Uterus (tissue), 4 donors: ENCODE results near the gene SNX5. TPM values are rescaled to one million over a fixed set of nuclear protein-coding genes. Genes with fewer than 3 reads are reported as not detected.

Source experiments
- DNase-seq, 2 donors: peaks; one replicate each; pipeline ENCODE4 v3.0.0-alpha.2; 2019 to 2020
- H3K27ac ChIP-seq, 2 donors: fragments of 200-600 bp; sonication (generic); 1 replicate in 1 of 2; 2 replicates in 1 of 2; pipeline ENCODE4 v1.5.1; 2016 to 2018
- H3K27me3 ChIP-seq, 2 donors: fragments of 200-600 bp; sonication (generic); one replicate each; pipeline ENCODE4 v1.5.1; 2018 to 2019; ENCODE audit warnings: control low read depth in 1 of 2
- H3K36me3 ChIP-seq, 2 donors: fragments of 200-600 bp; sonication (generic); one replicate each; pipeline ENCODE4 v1.5.1; 2019; ENCODE audit warnings: control low read depth in 1 of 2
- H3K4me1 ChIP-seq, 2 donors: fragments of 200-600 bp; sonication (generic); one replicate each; pipeline ENCODE4 v1.5.1; 2018 to 2019; ENCODE audit warnings: control low read depth in 1 of 2
- H3K4me3 ChIP-seq, 2 donors: fragments of 200-600 bp; sonication (generic); 1 replicate in 1 of 2; 2 replicates in 1 of 2; pipeline ENCODE4 v1.5.1; 2018 to 2019; ENCODE audit warnings: mild to moderate bottlenecking in 1 of 2
- H3K9me3 ChIP-seq, 2 donors: fragments of 200-600 bp; sonication (generic); one replicate each; pipeline ENCODE4 v1.5.1; 2019; ENCODE audit warnings: control low read depth in 1 of 2
- CTCF ChIP-seq, 4 experiments: fragments of 200-600 bp in 2 of 4; fragments of 450-650 bp in 2 of 4; sonication (generic) in 2 of 4; IDR thresholded peaks; one replicate each; pipeline ENCODE4 v1.5.1; 2016 to 2019; ENCODE audit warnings: antibody characterized with exemption in 4 of 4, mild to moderate bottlenecking in 2 of 4, moderate library complexity in 1 of 4
- POLR2A ChIP-seq, 2 donors: fragments of 450-650 bp; IDR thresholded peaks; one replicate each; pipeline ENCODE4 v1.6.1; 2016; ENCODE audit warnings: antibody characterized with exemption in 2 of 2, mild to moderate bottlenecking in 1 of 2, moderate library complexity in 1 of 2
- intact Hi-C: fragments of 100-400 bp; cut with DNase I; formaldehyde crosslinking; loops from one replicate; pipeline ENCODE4 v1.15.1; 2023; ENCODE audit warnings: low total_unique reads
- total RNA-seq, 4 donors: library from RNA; depleted of rRNA in 3 of 4; stranded (reverse); fragments of >200 nt in 3 of 4; gene quantifications; one replicate each; pipeline versions ENCODE4 v1.1.0 to v1.2.4, GENCODE V29; 2014 to 2023
- donor health status: DM: yes; HTN: yes; CAD: no.

Gene SNX5
- total RNA-seq, 4 donors from 2014 or later, result 71.2 to 207 (median 110) TPM

DNA sequence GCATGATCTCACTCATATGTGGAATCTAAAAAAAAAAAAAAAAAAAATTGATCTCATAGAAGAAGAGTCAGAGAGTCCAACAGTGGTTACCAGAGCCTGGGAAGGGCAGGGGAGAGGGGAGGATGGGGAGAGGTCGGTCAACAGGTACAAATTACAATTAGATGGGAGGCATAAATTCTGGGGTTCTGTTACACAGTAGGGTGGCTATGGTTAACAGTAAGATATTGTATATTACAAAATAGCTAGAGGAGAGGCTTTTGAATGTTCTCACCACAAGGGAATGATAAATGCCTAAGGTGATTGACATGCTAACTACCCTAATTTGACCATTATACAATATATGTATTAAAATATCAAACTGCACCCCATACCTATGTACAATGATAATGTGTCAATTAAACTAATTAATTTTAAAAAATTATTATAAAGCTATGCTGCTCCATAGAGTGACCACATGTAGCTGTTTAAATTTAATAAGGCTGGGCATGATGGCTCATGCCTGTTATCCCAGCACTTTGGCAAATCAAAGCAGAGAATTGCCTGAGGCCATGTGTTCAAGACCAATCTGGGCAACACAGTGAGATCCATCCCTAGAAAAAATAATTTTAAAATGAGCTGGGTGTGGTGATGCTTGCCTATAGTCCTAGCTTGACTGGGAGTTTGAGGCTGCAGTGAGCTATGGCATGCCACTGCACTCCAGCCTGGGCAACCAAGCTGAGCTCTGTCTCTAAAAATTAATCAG, 70.9 kb downstream of the SNX5 start:
- no peaks in the 10 kb centered on the region for H3K9me3 ChIP-seq
- intact Hi-C loops, result no loop called here
- DNase-seq, result no peak

DNA sequence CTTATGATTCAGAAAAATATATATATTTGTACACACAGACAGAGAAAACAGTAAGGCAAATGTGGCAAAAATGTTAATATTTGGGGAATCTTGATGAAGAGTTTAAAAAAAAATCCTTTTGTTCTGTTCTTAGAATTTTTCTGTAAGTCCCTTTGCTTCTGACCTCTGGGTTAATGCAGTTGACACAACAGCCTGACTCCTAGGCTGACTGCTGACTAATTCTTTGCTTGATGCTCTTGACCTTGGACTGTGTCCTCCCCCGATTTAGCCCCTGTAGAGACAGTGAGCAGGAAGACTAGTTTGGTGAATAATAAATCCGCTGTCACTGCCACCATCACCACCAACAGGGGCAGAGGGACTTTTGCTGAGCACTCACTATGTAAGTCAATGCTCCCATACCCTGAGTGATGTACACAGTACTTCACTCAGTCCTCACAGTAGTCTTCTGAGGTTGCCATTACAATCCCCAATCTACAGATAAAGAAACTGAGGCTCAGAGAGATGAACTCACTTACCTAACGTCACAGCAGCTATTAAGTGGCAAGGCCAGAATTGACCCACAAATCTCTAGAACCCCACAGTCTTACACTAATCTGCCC, 71.7 kb downstream of the SNX5 start:
- Histone ChIP-seq H3K9me3 (no peaks in the 10 kb centered on the region), H3K36me3 (no peaks in the 10 kb centered on the region), H3K27me3 (no peaks in the 10 kb centered on the region), H3K27ac (peak overlapping the region; percentile 82 to 88), H3K4me3 (no peak overlapping the region), H3K4me1 (no peaks in the 10 kb centered on the region)
- DNase-seq, result no peak
- TF ChIP-seq CTCF (IDR thresholded peaks at IDR 0.05) (peak in 1 of 4 experiments; percentile 6), POLR2A (IDR thresholded peaks at IDR 0.05) (no peak)
- intact Hi-C loops, result no loop called here

More for the DNA sequence above, 70.9 kb downstream of the SNX5 start:
- Histone ChIP-seq H3K27me3 (no peaks in the 10 kb centered on the region), H3K36me3 (no peaks in the 10 kb centered on the region), H3K4me3 (no peak overlapping the region), H3K4me1 (no peaks in the 10 kb centered on the region), H3K27ac (no peak overlapping the region)
- TF ChIP-seq CTCF (IDR thresholded peaks at IDR 0.05) (no peak), POLR2A (IDR thresholded peaks at IDR 0.05) (no peak)

- H3K4me3 ChIP-seq, result peak overlapping the region; percentile 36 to 38
- no peaks in the 10 kb centered on the region for H3K36me3 ChIP-seq
- H3K27me3 ChIP-seq, result no peaks in the 10 kb centered on the region
- intact Hi-C loops, result no loop called here
- H3K9me3 ChIP-seq, result no peaks in the 10 kb centered on the region
- H3K27ac ChIP-seq, result peak overlapping the region; percentile 82 to 88
- TF ChIP-seq CTCF (IDR thresholded peaks at IDR 0.05) (no peak), POLR2A (IDR thresholded peaks at IDR 0.05) (no peak)
- no peaks in the 10 kb centered on the region for H3K4me1 ChIP-seq
- DNase-seq, result peak in 1 of 2 donors; percentile 38
Observed at GRCh38 chr20:17896193-17896723, 72.3 kb downstream of the SNX5 start.

DNA sequence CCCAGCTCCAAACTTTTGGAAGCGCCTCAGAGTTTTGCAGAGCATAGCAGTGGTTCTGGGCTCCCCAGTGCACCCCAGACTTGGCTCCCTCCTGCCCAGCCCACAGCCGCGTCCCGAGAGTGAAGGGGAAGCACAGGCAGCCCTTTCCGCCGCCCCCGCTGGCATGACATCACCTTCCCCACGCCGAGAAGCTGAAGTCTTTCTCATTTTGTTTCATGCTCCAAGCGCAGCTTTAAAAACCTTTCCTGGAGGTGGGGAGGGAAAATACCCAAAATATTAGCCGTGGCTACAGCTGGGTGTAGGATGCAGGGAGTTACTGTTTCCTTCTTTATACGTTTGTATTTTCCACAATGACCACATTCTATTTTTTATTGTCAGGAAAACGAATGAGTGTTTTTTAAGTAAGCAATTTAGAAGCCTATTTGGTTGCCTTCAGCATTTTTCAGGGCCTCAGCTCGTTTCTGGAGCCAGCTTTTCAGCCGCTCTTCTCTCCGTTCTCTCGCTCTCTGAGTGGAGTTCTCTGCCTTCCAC, 72.9 kb downstream of the SNX5 start:
- intact Hi-C loops, result loop anchor here (2.0 kb wide), 1 partner anchor 215 kb away; no protein-coding TSS in a partner anchor
- H3K9me3 ChIP-seq, result no peaks in the 10 kb centered on the region
- no peaks in the 10 kb centered on the region for H3K4me1 ChIP-seq
- peak; percentile 81 for DNase-seq
- peak overlapping the region; percentile 36 to 38 for H3K4me3 ChIP-seq
- H3K36me3 ChIP-seq, result no peaks in the 10 kb centered on the region
- TF ChIP-seq CTCF (IDR thresholded peaks at IDR 0.05) (peak in 1 of 4 experiments; percentile 5), POLR2A (IDR thresholded peaks at IDR 0.05) (peak in 1 of 2 donors; percentile 39)
- peak overlapping the region; percentile 82 to 88 for H3K27ac ChIP-seq
- no peaks in the 10 kb centered on the region for H3K27me3 ChIP-seq

DNA sequence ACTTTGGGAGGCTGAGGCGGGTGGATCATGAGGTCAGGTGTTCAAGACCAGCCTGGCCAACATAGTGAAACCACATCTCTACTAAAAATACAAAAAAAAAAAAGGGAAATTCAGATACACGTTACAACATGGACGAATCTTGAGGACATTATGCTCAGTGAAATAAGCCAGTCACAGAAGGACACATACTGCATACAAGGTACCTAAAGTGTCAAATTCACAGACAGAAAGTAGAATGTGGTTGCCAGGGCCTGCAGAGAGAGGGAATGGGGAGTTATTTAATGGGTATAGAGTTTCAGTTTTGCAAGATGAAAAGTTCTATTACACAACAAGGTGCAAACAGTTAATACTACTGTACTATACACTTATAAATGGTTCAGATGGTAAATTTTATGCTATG, 75.1 kb downstream of the SNX5 start:
- intact Hi-C loops, result no loop called here
- Histone ChIP-seq H3K4me3 (no peak overlapping the region), H3K27me3 (no peaks in the 10 kb centered on the region), H3K9me3 (no peaks in the 10 kb centered on the region), H3K4me1 (no peaks in the 10 kb centered on the region), H3K36me3 (no peaks in the 10 kb centered on the region), H3K27ac (no peak overlapping the region)
- TF ChIP-seq CTCF (IDR thresholded peaks at IDR 0.05) (no peak), POLR2A (IDR thresholded peaks at IDR 0.05) (no peak)
- no peak for DNase-seq
